Activated naive CD4-positive, alpha-beta T cell treated with anti-CD3 and anti-CD28 coated beads, Interleukin-2, amount 50 U/mL, for 24 hours (primary cell): ENCODE data around the gene BLOC1S5.

Source experiments
- H3K27ac Mint-ChIP-seq: one replicate; pipeline ENCODE4 v1.8.0; 2021; ENCODE audit warnings: mild to moderate bottlenecking, mixed read lengths
- H3K27me3 Mint-ChIP-seq: one replicate; pipeline ENCODE4 v1.8.0; 2021; ENCODE audit warnings: mixed read lengths
- H3K36me3 Mint-ChIP-seq: one replicate; pipeline ENCODE4 v1.8.0; 2021; ENCODE audit warnings: mixed read lengths
- H3K4me1 Mint-ChIP-seq: one replicate; pipeline ENCODE4 v1.8.0; 2021; ENCODE audit warnings: mixed read lengths
- H3K4me3 Mint-ChIP-seq: one replicate; pipeline ENCODE4 v1.8.0; 2021; ENCODE audit warnings: mild to moderate bottlenecking, mixed read lengths
- H3K9me3 Mint-ChIP-seq: one replicate; pipeline ENCODE4 v1.8.0; 2021; ENCODE audit warnings: mixed read lengths

Gene BLOC1S5

GRCh38 chr6:8086755-8087306, 22.6 kb upstream of the BLOC1S5 start:
- Mint-ChIP-seq H3K4me1 (peaks cover 30% of the 10 kb centered on the region), H3K27me3 (no peaks in the 10 kb centered on the region), H3K9me3 (peaks cover 7% of the 10 kb centered on the region)

GRCh38 chr6:8085053-8085511, 20.9 kb upstream of the BLOC1S5 start:
- H3K36me3 Mint-ChIP-seq, result peaks cover 38% of the 10 kb centered on the region
- peaks cover 28% of the 10 kb centered on the region for H3K4me1 Mint-ChIP-seq
- H3K9me3 Mint-ChIP-seq, result peaks cover 7% of the 10 kb centered on the region
- no peaks in the 10 kb centered on the region for H3K27me3 Mint-ChIP-seq
- H3K4me3 Mint-ChIP-seq, result no peak overlapping the region
- no peak overlapping the region for H3K27ac Mint-ChIP-seq

More at GRCh38 chr6:8086755-8087306, 22.6 kb upstream of the BLOC1S5 start:
- no peak overlapping the region for H3K27ac Mint-ChIP-seq
- no peak overlapping the region for H3K4me3 Mint-ChIP-seq
- H3K36me3 Mint-ChIP-seq, result peaks cover 45% of the 10 kb centered on the region

GRCh38 chr6:8084586-8084985, 20.4 kb upstream of the BLOC1S5 start:
- Mint-ChIP-seq H3K4me1 (peaks cover 29% of the 10 kb centered on the region), H3K9me3 (peaks cover 7% of the 10 kb centered on the region), H3K27me3 (no peaks in the 10 kb centered on the region), H3K4me3 (no peak overlapping the region), H3K36me3 (peaks cover 39% of the 10 kb centered on the region), H3K27ac (no peak overlapping the region)

- H3K4me1 Mint-ChIP-seq, result peaks cover 27% of the 10 kb centered on the region
- no peak overlapping the region for H3K27ac Mint-ChIP-seq
- H3K9me3 Mint-ChIP-seq, result no peaks in the 10 kb centered on the region
- no peaks in the 10 kb centered on the region for H3K27me3 Mint-ChIP-seq
- H3K36me3 Mint-ChIP-seq, result peaks cover 29% of the 10 kb centered on the region
- no peak overlapping the region for H3K4me3 Mint-ChIP-seq
These were observed 19.0 kb upstream of the BLOC1S5 start for GRCh38 chr6:8082954-8083858.

GRCh38 chr6:8082572-8082953, 18.4 kb upstream of the BLOC1S5 start:
- Mint-ChIP-seq H3K27ac (no peak overlapping the region), H3K36me3 (peaks cover 26% of the 10 kb centered on the region), H3K9me3 (no peaks in the 10 kb centered on the region), H3K27me3 (no peaks in the 10 kb centered on the region), H3K4me1 (peaks cover 30% of the 10 kb centered on the region), H3K4me3 (no peak overlapping the region)

GRCh38 chr6:8080362-8081151, 16.4 kb upstream of the BLOC1S5 start:
- H3K4me3 Mint-ChIP-seq, result no peak overlapping the region
- H3K36me3 Mint-ChIP-seq, result peaks cover 22% of the 10 kb centered on the region
- H3K27ac Mint-ChIP-seq, result peak overlapping the region; percentile 14
- no peaks in the 10 kb centered on the region for H3K9me3 Mint-ChIP-seq
- no peaks in the 10 kb centered on the region for H3K27me3 Mint-ChIP-seq
- peaks cover 39% of the 10 kb centered on the region for H3K4me1 Mint-ChIP-seq

- Mint-ChIP-seq H3K27me3 (no peaks in the 10 kb centered on the region), H3K27ac (no peak overlapping the region), H3K36me3 (peaks cover 22% of the 10 kb centered on the region), H3K9me3 (no peaks in the 10 kb centered on the region), H3K4me1 (peaks cover 49% of the 10 kb centered on the region), H3K4me3 (no peak overlapping the region)
These were observed 14.9 kb upstream of the BLOC1S5 start for GRCh38 chr6:8079126-8079525.

GRCh38 chr6:8077991-8078390, 13.8 kb upstream of the BLOC1S5 start:
- Mint-ChIP-seq H3K27ac (no peak overlapping the region), H3K9me3 (no peaks in the 10 kb centered on the region), H3K4me1 (peaks cover 40% of the 10 kb centered on the region), H3K36me3 (peaks cover 22% of the 10 kb centered on the region), H3K4me3 (no peak overlapping the region), H3K27me3 (no peaks in the 10 kb centered on the region)

- H3K4me3 Mint-ChIP-seq, result no peak overlapping the region
- H3K9me3 Mint-ChIP-seq, result no peaks in the 10 kb centered on the region
- H3K36me3 Mint-ChIP-seq, result peaks cover 14% of the 10 kb centered on the region
- no peaks in the 10 kb centered on the region for H3K27me3 Mint-ChIP-seq
- peak overlapping the region; percentile 9 for H3K27ac Mint-ChIP-seq
- peaks cover 33% of the 10 kb centered on the region for H3K4me1 Mint-ChIP-seq
These were observed 11.5 kb upstream of the BLOC1S5 start for GRCh38 chr6:8075704-8076103.

GRCh38 chr6:8075185-8075584, 11.0 kb upstream of the BLOC1S5 start:
- Mint-ChIP-seq H3K4me1 (peaks cover 30% of the 10 kb centered on the region), H3K27ac (peak overlapping the region; percentile 9), H3K9me3 (no peaks in the 10 kb centered on the region), H3K27me3 (no peaks in the 10 kb centered on the region), H3K4me3 (no peak overlapping the region), H3K36me3 (peaks cover 12% of the 10 kb centered on the region)

- H3K27ac Mint-ChIP-seq, result no peak overlapping the region
These were observed 10.0 kb upstream of the BLOC1S5 start for GRCh38 chr6:8074213-8074612.

GRCh38 chr6:8073758-8074157, 9.6 kb upstream of the BLOC1S5 start:
- Mint-ChIP-seq H3K9me3 (no peaks in the 10 kb centered on the region), H3K4me3 (no peak overlapping the region), H3K27ac (no peak overlapping the region), H3K27me3 (no peaks in the 10 kb centered on the region), H3K4me1 (peaks cover 28% of the 10 kb centered on the region), H3K36me3 (peaks cover 10% of the 10 kb centered on the region)

More at GRCh38 chr6:8074213-8074612, 10.0 kb upstream of the BLOC1S5 start:
- Mint-ChIP-seq H3K9me3 (no peaks in the 10 kb centered on the region), H3K36me3 (peaks cover 9% of the 10 kb centered on the region), H3K4me3 (no peak overlapping the region), H3K27me3 (no peaks in the 10 kb centered on the region), H3K4me1 (peaks cover 28% of the 10 kb centered on the region)

GRCh38 chr6:8070718-8071117, 6.5 kb upstream of the BLOC1S5 start:
- Mint-ChIP-seq H3K9me3 (no peaks in the 10 kb centered on the region), H3K4me3 (no peak overlapping the region), H3K27ac (no peak overlapping the region), H3K27me3 (no peaks in the 10 kb centered on the region), H3K4me1 (peaks cover 16% of the 10 kb centered on the region), H3K36me3 (peaks cover 2% of the 10 kb centered on the region)

- H3K27ac Mint-ChIP-seq, result no peak overlapping the region
- H3K9me3 Mint-ChIP-seq, result no peaks in the 10 kb centered on the region
- H3K4me3 Mint-ChIP-seq, result no peak overlapping the region
- no peaks in the 10 kb centered on the region for H3K27me3 Mint-ChIP-seq
- peaks cover 16% of the 10 kb centered on the region for H3K4me1 Mint-ChIP-seq
- H3K36me3 Mint-ChIP-seq, result peaks cover 2% of the 10 kb centered on the region
These were observed 5.6 kb upstream of the BLOC1S5 start for GRCh38 chr6:8069631-8070284.

- H3K4me3 Mint-ChIP-seq, result no peak overlapping the region
- peaks cover 18% of the 10 kb centered on the region for H3K4me1 Mint-ChIP-seq
- H3K36me3 Mint-ChIP-seq, result peaks cover 2% of the 10 kb centered on the region
- H3K9me3 Mint-ChIP-seq, result no peaks in the 10 kb centered on the region
- H3K27me3 Mint-ChIP-seq, result no peaks in the 10 kb centered on the region
- H3K27ac Mint-ChIP-seq, result no peak overlapping the region
These were observed 5.0 kb upstream of the BLOC1S5 start for GRCh38 chr6:8069151-8069550.
